Hepatocyte (in vitro differentiated cells): ENCODE results near the gene CCDC88C. TPM values are rescaled to one million over a fixed set of nuclear protein-coding genes. Genes with fewer than 3 reads are reported as not detected.

Experiments used
- DNase-seq: peaks from one replicate; pipeline ENCODE4 v3.0.0-alpha.2; 2016; ENCODE audit warnings: low spot score
- H2AFZ ChIP-seq: fragments of 200-600 bp; sonication (generic); 2 replicates; pipeline ENCODE4 v1.6.0; 2016; ENCODE audit warnings: antibody characterized with exemption, mild to moderate bottlenecking
- H3K27ac ChIP-seq: fragments of 200-600 bp; sonication (generic); 2 replicates; pipeline ENCODE4 v1.5.1; 2016; ENCODE audit warnings: mild to moderate bottlenecking
- H3K27me3 ChIP-seq: fragments of 200-600 bp; sonication (generic); 2 replicates; pipeline ENCODE4 v1.6.1; 2016
- H3K36me3 ChIP-seq: fragments of 200-600 bp; sonication (generic); replicated peaks from 2 replicates; pipeline ENCODE4 v1.5.1; 2016; ENCODE audit warnings: low read depth; ENCODE audit not compliant: insufficient read depth
- H3K4me1 ChIP-seq: fragments of 200-600 bp; sonication (generic); 2 replicates; pipeline ENCODE4 v1.5.1; 2016; ENCODE audit warnings: mild to moderate bottlenecking, moderate library complexity; ENCODE audit not compliant: insufficient read depth
- H3K4me2 ChIP-seq: fragments of 200-600 bp; sonication (generic); 2 replicates; pipeline ENCODE4 v1.6.0; 2016
- H3K4me3 ChIP-seq: fragments of 200-600 bp; sonication (generic); 2 replicates; pipeline ENCODE4 v1.5.1; 2016; ENCODE audit warnings: mild to moderate bottlenecking
- H3K79me2 ChIP-seq: fragments of 200-600 bp; sonication (generic); 2 replicates; pipeline ENCODE4 v1.6.0; 2017; ENCODE audit warnings: mild to moderate bottlenecking
- H3K9me2 ChIP-seq: fragments of 200-600 bp; sonication (generic); replicated peaks from 2 replicates; pipeline ENCODE4 v1.6.0; 2017; ENCODE audit warnings: mild to moderate bottlenecking; ENCODE audit not compliant: insufficient read depth
- H3K9me3 ChIP-seq: fragments of 200-600 bp; sonication (generic); 2 replicates; pipeline ENCODE4 v1.5.1; 2016; ENCODE audit warnings: low read depth, mild to moderate bottlenecking
- H4K20me1 ChIP-seq: fragments of 200-600 bp; sonication (generic); 2 replicates; pipeline ENCODE4 v1.6.0; 2016; ENCODE audit warnings: mild to moderate bottlenecking; ENCODE audit not compliant: insufficient read depth, poor library complexity, severe bottlenecking
- CTCF ChIP-seq: fragments of 200-600 bp; sonication (generic); IDR thresholded peaks from 2 replicates; pipeline ENCODE4 v1.5.1; 2016; ENCODE audit warnings: antibody characterized with exemption, mild to moderate bottlenecking; ENCODE audit not compliant: poor library complexity
- EZH2 ChIP-seq: fragments of 200-600 bp; sonication (generic); IDR thresholded peaks from 2 replicates; pipeline ENCODE4 v1.6.1; 2016; ENCODE audit warnings: antibody characterized with exemption, mild to moderate bottlenecking, borderline replicate concordance
- EZH2phosphoT487 ChIP-seq: fragments of 200-600 bp; sonication (generic); IDR thresholded peaks from one replicate; pipeline ENCODE4 v1.6.1; 2018; ENCODE audit warnings: antibody characterized with exemption, mild to moderate bottlenecking, low read depth, moderate library complexity; ENCODE audit not compliant: unreplicated experiment, severe bottlenecking
- WGBS: methylation state at CpG from one replicate; pipeline ENCODE4 v1.1.6; 2016; ENCODE audit warnings: low lambda C conversion rate; ENCODE audit errors: missing lambda C conversion rate; 5-methylcytosine and 5-hydroxymethylcytosine counted together
- polyA plus RNA-seq: library from polyadenylated mRNA; unstranded; fragments of >200 nt; fragmentation: Nextera tagmentation; extraction: Ambion mirVana; gene quantifications from 2 replicates; pipeline ENCODE4 v1.2.1, GENCODE V29; 2016
- total RNA-seq: library from RNA; depleted of rRNA; stranded (reverse); fragments of >200 nt; gene quantifications from 2 replicates; pipeline ENCODE4 v1.2.3, GENCODE V29; 2014

CCDC88C gene
- total and polyA plus RNA-seq, 2 experiments from 2014 or later = 5.9 to 11.3 TPM

GRCh38 chr14:91417983-91418386 is 365 bp upstream of the CCDC88C start:
- Histone ChIP-seq H3K9me2 (no peaks in the 10 kb centered on the region), H3K36me3 (no peaks in the 10 kb centered on the region), H3K27ac (no peak overlapping the region), H3K9me3 (no peaks in the 10 kb centered on the region), H2AFZ (peak overlapping the region; percentile 88), H3K4me1 (peaks cover 27% of the 10 kb centered on the region), H3K79me2 (peaks cover 14% of the 10 kb centered on the region), H4K20me1 (no peaks in the 10 kb centered on the region), H3K4me2 (peak overlapping the region; percentile 88), H3K4me3 (peak overlapping the region; percentile 62), H3K27me3 (no peaks in the 10 kb centered on the region)
- 2% methylated on average over 34 of the region's 53 CpGs for WGBS
- TF ChIP-seq EZH2 (no peak), EZH2phosphoT487 (no peak)
- peak; percentile 78 for DNase-seq

- no peak for DNase-seq
Measured at GRCh38 chr14:91416744-91417119, 888 bp downstream of the CCDC88C start.

GRCh38 chr14:91415794-91416743 is 1.6 kb downstream of the CCDC88C start:
- Histone ChIP-seq H2AFZ (peak overlapping the region; percentile 56), H3K9me3 (no peaks in the 10 kb centered on the region), H4K20me1 (no peaks in the 10 kb centered on the region), H3K9me2 (no peaks in the 10 kb centered on the region), H3K36me3 (no peaks in the 10 kb centered on the region), H3K4me3 (peak overlapping the region; percentile 62), H3K27me3 (no peaks in the 10 kb centered on the region), H3K4me1 (peaks cover 21% of the 10 kb centered on the region), H3K79me2 (peaks cover 31% of the 10 kb centered on the region), H3K27ac (no peak overlapping the region), H3K4me2 (peak overlapping the region; percentile 88)
- TF ChIP-seq CTCF (no peak), EZH2 (no peak), EZH2phosphoT487 (no peak)
- WGBS = 41% methylated on average over 18 of the region's 18 CpGs
- no peak for DNase-seq

More at GRCh38 chr14:91416744-91417119, 888 bp downstream of the CCDC88C start:
- H3K79me2 ChIP-seq = peaks cover 25% of the 10 kb centered on the region
- H3K36me3 ChIP-seq = no peaks in the 10 kb centered on the region
- H4K20me1 ChIP-seq = no peaks in the 10 kb centered on the region
- H2AFZ ChIP-seq = peak overlapping the region; percentile 56
- peaks cover 27% of the 10 kb centered on the region for H3K4me1 ChIP-seq
- no peaks in the 10 kb centered on the region for H3K9me2 ChIP-seq
- no peaks in the 10 kb centered on the region for H3K27me3 ChIP-seq
- H3K4me2 ChIP-seq = peak overlapping the region; percentile 88
- WGBS = 5% methylated on average over 16 of the region's 19 CpGs
- no peaks in the 10 kb centered on the region for H3K9me3 ChIP-seq
- TF ChIP-seq CTCF (no peak), EZH2phosphoT487 (no peak)
- no peak overlapping the region for H3K27ac ChIP-seq
- peak overlapping the region; percentile 62 for H3K4me3 ChIP-seq

- WGBS = 92% methylated on average over 3 of the region's 3 CpGs
- no peaks in the 10 kb centered on the region for H4K20me1 ChIP-seq
- no peak for DNase-seq
- H3K4me3 ChIP-seq = no peak overlapping the region
- no peaks in the 10 kb centered on the region for H3K27me3 ChIP-seq
- peak overlapping the region; percentile 38 for H3K4me2 ChIP-seq
- H3K4me1 ChIP-seq = peaks cover 21% of the 10 kb centered on the region
- no peak overlapping the region for H2AFZ ChIP-seq
- no peak for TF ChIP-seq EZH2phosphoT487
- TF ChIP-seq EZH2 = no peak
- TF ChIP-seq CTCF = no peak
- no peaks in the 10 kb centered on the region for H3K9me3 ChIP-seq
- no peaks in the 10 kb centered on the region for H3K36me3 ChIP-seq
- H3K79me2 ChIP-seq = peaks cover 34% of the 10 kb centered on the region
- no peaks in the 10 kb centered on the region for H3K9me2 ChIP-seq
- peak overlapping the region; percentile 38 for H3K27ac ChIP-seq
Measured at GRCh38 chr14:91414475-91414833, 3.2 kb downstream of the CCDC88C start.
